HG02588 (cell line): ENCODE data around the gene LGALS3.
"Not testable (repeated sequence)": the region's sequence is repeated elsewhere in the genome, so short reads cannot be mapped to it uniquely, and the experiment has no call there.

Experiments
- ATAC-seq: cut with Tn5 transposase; IDR thresholded peaks from one replicate; pipeline ENCODE4 v1.9.1; 2021; ENCODE audit warnings: mild to moderate bottlenecking, moderate library complexity; ENCODE audit not compliant: unreplicated experiment

The LGALS3 gene

GRCh38 chr14:55129086-55129427 lies at the start of gene LGALS3:
Gene LGALS3, plus strand, starts transcription at chr14:55129252. Its CDS starts 8,122 bp downstream, at chr14:55137374.
- ATAC-seq = peak; percentile 76

- not testable (repeated sequence) for ATAC-seq
Observed at GRCh38 chr14:55079961-55080360, 49.1 kb upstream of the LGALS3 start.

DNA sequence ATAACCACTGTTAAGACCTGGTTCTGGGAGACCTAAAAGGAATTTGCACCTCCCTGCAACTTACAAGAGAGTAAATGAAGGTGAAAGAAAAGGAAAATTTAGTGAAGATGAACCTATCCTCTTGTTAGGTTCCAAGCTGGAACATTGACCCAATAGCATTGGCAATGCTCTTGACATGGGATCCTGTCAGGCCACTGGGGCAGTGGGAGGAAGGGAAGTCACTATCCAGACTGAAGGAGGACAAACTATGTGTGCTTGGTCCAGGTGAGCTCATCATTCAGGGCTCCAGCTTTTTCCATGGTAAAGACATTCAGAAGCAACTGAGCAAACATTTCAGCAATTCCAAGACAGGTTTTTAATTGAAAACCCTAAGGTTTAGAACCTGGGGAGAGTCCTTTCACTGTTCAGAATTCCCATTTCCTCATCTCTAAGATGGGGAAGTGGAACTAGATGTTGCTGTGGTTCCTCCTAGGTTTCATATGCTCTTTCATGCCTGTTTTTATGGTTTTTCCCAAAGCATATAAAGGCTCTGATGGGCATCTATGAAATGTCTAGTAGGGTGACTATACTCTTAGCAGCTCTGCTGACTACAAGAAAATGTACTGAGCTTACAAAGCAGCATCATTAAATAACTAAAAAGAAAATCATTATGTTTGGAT lies 44.5 kb upstream of the LGALS3 start:
- no peak for ATAC-seq

DNA sequence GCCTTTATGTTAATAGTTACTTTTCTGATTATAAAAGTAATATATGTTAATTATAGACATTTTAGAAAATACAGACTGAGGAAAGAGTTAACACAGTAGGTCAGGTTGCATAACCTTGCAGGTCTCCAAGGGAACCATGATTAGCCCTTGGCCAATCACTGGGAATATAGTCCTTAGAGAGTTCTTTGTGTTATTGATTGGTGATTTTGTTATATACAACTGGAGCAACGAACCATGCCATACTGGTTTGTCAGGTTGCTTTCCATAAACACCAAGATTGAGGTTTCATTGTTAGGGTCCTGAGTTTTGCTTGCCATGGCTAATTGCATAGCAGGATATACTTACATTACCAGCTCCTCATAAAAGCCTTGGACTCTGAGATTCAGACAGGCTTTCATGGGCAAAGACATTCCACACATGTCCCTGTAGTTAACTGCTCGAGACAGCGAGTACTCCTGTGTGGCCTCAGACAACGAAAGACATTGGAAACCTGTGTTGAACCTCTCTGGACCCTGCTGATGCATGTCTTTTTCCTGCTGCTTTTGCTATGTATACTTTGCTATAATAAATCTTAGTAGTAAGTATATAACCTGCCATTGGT lies 43.9 kb upstream of the LGALS3 start:
- no peak for ATAC-seq

GRCh38 chr14:55086938-55087337 lies 42.1 kb upstream of the LGALS3 start:
- no peak for ATAC-seq

DNA sequence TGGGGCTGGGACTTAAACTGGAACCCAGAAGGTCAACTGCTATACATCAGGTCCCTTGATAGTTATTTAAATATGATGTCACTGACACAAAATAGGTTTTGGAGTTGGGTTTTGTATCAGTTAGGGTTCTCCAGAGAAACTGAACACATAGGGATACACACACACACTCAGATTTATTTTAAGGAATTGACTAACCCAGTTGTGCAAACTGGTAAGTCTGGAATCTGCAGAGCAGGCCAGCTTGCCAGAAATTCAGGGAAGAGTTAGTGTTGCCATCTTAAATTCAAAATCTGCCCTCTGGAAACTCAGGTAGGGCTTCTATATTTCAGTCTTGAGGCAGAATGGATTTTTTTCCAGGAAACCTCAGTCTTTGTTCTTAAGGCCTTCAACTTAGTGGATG lies 40.7 kb upstream of the LGALS3 start:
- ATAC-seq = no peak

DNA sequence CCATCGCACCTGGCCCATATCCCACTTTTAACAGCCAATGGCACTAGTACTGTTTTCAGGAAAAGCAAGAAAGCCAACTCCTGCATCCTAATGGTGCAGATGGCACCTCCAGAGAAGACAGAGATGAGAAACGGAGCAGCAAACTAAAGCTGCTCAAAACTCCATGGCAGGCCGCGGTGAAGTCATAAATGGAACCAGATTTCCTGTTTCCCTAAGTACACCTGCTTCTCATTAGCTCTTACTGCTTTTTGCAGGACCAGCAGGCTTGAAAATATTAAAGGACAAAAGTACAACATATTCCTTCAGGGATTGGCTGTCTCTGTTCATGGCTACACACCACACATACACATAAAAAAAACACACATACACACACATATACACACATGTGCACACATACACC lies 36.7 kb upstream of the LGALS3 start:
- ATAC-seq = no peak

DNA sequence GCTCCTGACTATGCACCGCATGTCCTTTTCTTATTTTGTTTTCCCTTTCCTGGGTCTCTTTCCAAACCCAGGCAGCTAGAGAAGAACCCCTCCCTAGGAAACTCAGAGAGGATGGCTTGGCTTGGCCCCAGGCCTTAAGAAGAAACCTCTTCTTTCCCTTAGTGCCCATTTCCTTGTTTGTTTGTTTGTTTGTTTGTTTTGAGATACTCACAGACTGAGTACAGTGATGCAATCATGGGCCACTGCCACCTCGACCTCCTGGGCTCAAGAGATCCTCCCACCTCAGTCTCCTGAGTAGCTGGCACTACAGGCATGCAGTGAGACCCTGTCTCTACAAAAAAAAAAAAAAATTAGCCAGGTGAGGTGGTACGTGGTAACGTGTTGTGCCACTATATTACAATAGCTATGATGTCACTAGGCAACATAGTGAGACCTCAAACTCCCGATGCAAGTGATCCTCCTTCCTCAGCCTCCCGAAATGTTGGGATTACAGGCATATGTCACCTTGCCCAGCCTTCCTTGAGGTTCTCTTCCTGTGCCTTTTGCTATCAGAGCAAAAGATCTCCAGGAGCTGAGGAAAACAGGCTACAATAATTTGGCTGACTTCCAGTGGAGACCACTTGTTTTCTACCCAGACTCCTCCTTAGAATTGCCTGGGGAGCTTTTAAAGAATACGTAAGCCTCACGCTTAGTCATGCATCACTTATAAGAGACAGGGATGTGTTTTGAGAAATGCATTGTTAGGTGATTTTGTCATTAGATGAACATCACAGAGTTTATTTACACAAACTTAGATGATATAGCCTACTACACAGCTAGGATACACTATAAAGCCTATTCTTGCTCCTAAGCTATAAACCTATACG lies 34.5 kb upstream of the LGALS3 start:
- ATAC-seq = no peak

- peak; percentile 67 for ATAC-seq
Observed at GRCh38 chr14:55097881-55098560, 31.0 kb upstream of the LGALS3 start.

DNA sequence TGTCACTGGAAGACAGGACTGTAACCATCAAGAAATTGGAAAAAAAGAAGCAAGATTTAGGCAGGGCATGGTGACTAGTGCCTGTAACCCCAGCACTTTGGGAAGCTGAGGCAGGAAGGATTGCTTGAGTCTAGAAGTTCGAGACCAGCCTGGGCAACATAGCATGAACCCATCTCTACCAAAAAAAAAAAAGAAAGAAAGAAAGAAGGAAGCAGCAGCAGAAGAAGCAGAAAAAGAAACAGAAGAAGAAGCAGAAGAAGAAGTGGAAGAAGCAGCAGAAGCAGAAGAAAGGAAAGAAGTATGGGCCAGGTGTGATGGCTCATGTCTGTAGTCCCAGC lies 30.5 kb upstream of the LGALS3 start:
- ATAC-seq = no peak

- ATAC-seq = no peak
Observed at GRCh38 chr14:55099756-55100155, 29.3 kb upstream of the LGALS3 start.

DNA sequence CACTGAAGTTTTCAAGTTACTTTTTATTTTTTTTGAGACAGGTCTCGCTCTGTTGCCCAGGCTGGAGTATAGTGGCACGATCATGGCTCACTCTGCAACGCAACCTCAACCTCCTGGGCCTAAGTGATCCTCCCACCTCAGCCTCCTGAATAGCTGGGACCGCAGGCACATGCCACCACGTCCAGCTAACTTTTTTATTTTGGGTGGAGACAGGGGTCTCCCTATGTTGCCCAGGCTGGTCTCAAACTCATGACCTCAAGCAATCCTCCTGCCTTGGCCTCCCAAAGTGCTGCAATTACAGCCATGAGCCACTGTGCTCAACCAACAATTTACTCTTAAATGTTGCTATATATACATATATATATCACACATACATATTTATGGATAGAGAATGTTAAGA lies 27.4 kb upstream of the LGALS3 start:
- no peak for ATAC-seq

GRCh38 chr14:55102141-55102621 lies 26.9 kb upstream of the LGALS3 start:
- ATAC-seq = peak; percentile 65

DNA sequence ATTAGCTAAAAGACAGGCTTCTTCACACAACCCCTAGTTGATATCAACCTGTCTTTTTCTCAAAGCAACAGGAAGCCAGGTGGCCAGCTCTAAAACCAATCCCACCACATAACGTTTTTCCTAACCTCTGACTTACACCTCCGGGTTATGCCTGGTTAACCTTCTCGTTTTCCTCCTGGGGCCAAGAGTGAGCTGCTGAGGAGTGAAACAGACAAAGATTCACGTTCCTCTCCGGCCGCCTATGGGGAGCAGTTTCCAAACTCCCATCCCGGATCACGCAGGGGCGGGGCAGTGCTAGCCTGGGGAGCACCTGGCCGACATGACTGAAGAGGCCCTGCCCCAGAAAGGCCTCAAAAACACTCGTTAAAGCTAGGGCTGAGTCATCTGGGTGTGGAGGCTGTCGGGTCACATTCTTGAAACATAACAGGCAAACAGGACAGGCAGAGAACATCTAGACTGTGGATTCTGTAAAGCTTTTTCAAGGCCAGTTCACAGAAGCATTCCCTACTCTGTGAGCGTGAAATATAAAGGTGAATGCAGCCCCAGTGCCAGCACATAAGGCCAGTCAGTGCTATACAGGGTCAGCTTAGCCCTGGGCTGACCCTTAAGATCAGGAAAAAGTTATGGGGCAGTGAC lies 25.9 kb upstream of the LGALS3 start:
- ATAC-seq = peak; percentile 32

DNA sequence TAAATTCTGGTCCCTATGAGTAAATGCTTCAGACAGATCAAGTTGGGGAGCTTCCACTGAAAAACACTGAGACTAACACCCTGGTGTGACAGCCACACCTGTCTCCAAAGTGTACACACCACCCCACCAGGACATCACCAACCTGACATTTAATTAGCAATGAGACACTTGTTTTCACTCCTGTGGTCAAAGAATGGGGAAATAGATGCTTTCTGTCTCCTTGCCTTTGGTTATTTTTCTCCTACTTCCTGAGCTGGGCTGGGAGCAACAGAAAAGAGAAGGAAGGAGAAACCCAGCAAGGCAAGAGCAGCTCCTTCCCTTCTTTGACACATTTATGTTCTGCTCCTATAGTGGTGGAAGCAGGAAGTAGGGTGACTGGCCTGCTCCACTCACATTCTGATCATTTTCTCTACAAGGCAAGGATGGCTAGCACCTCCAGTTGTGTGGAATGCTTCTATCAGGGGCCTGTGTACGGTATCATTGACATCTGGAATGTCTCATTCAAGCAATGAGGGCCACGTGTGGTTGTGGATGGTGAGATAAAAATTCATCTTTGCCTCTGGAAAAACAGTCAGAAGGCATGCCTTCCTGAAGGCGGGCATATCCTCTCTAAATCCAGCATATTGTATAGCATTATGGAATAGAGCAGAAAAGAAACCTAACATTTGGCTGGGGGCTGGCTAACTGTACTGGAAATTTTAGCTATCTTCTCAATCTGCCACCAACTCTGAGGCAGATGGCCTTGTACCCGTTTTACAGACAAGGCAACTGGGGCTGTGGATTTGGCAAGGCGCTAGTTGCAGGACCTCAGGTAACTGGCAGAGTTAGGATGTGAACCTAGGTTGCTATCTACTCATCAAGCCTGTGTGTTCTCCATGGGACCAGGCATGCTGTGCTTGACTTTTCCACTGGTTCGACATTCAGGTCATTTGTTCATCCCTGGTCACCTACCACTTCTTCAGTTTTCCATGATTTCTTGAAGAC lies 24.8 kb upstream of the LGALS3 start:
- ATAC-seq = no peak

DNA sequence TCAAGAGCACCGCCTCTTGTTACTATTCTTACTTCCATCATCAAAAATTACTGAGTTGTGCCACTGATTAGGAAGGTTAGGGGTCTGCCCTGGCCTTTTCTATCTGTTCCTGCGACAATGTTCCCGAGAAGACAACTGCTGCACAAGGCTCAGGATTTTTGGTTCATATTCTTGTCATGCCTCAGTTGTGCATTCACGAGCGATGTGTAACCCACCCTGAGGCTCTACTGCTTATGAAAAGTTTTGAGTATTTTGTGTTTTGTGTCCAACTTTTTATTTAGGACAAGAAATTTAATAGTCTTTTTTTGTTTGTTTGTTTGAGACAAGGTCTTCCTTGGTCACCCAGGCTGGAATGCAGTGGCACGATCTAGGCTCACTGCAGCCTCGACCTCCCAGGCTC lies 23.1 kb upstream of the LGALS3 start:
- ATAC-seq = no peak

DNA sequence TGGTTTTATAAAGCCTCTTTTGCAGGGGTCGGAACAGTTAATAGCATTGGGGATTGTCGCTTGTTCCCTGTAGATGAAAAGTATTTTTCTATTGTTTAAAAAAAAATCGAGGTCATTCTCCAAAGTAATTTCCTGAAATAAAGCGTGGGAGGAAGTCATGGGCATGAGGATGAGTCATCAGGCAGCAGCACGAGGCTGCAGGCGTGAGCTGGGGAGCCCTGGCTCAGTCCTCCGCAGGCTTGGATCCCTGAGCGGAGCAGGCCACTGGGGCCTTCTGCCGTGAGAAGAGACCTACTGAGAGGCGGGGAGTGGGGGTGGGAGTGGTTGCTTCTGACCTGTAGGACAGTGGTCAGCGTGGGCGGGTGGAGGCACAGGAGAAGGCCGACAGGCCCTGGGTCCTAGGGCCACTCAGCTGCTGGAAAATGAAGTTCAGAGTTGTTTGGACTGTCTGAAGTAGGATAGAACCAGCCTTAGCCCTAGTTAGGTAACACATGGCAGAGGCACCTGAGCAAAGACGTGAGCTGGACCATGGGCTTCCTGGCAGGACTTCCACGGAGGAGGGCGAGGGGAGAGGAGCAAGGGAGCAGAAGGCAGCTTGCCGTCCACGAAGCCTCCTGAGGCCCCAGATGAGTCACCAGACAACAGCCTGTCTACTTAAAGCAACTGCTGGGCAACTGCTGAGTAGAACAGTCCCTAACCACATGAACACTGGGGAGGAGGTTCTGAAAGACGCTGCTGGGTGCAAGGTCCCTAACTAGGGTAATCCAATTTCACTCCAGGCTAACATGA lies 21.1 kb upstream of the LGALS3 start:
- no peak for ATAC-seq

GRCh38 chr14:55109836-55110235 lies 19.2 kb upstream of the LGALS3 start:
- no peak for ATAC-seq

DNA sequence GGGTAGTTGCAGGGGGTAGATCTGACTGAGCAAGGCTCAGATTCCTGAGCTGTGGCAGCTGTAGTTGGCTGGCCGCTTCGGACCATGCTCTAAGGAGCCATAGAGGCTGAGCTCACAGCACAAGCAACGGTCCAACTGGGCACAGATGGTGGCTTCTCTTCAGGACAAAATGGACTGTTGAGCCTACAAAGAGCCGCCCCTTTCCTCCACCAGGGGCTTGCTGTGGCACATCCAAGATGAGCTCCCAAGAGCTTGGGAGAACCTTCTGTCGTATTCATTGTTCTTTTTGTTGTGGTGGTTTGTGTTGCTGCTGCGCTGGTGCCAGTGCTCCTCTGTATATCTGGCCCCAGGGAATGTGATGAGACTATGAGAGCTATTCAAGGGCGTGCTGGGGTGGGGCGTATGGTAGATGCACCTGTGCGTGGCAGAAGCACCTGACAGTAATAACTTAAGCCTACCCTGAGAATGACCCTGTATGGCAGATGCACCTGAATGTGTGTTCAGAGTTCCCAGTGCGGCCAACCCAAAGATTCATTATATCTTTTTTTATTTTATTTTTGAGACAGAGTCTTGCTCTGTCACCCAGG lies 17.8 kb upstream of the LGALS3 start:
- ATAC-seq = no peak
